Adipose tissue (tissue), 3 donors: ENCODE measurements around the gene IL4R. TPM values are rescaled to one million over a fixed set of nuclear protein-coding genes. Genes with fewer than 3 reads are reported as not detected.

ENCODE experiments used
- H3K27ac ChIP-seq: one replicate; pipeline ENCODE4 v1.5.1; 2013; ENCODE audit warnings: low read depth, low read length
- WGBS, 3 donors: extraction: QIAGEN DNeasy Blood & Tissue Kit; methylation state at CpG; one replicate each; pipeline ENCODE4 v1.1.7; 2013; 5-methylcytosine and 5-hydroxymethylcytosine counted together
- polyA plus RNA-seq, 3 donors: library from polyadenylated mRNA; stranded (reverse); fragments of 200-250 nt; gene quantifications; one replicate each; pipeline ENCODE4 v1.2.3, GENCODE V29; 2013
- donor health status: healthy with polysubstance abuse.
- donor health status: Bipolar disorder and iron deficiency.
- donor health status: healthy.

IL4R gene
- polyA plus RNA-seq, 3 donors = 13.5 to 49.3 (median 29.7) TPM

DNA sequence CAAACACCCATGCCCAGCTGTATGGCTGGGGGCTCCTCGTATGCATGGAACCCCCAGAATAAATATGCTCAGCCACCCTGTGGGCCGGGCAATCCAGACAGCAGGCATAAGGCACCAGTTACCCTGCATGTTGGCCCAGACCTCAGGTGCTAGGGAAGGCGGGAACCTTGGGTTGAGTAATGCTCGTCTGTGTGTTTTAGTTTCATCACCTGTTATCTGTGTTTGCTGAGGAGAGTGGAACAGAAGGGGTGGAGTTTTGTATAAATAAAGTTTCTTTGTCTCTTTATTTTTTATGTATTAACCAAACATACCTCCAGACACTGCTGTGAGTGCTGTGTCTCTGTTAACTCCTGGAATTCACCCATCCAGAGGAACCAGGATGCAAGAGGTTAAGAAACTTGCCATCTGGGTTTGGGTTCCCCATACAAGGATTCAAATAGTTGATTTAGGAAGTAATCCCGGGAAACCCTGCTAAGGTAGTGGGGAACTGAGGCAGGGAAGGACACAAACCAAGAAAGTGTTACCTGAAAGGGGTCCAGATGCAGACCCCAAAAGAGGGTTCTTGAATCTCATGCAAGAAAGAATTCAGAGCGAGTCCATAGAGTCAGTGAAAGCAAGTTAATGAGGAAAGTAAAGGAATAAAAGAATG is 50.8 kb downstream of the IL4R start:
- H3K27ac ChIP-seq = no peak overlapping the region
- WGBS, 3 donors = 35 to 70% (median 65%) methylated on average over 6 of the region's 6 CpGs

- 67 to 84% (median 83%) methylated on average over 7 of the region's 7 CpGs for WGBS, 3 donors
- H3K27ac ChIP-seq = no peak overlapping the region
Measured at GRCh38 chr16:27365142-27366089, 51.6 kb downstream of the IL4R start.

DNA sequence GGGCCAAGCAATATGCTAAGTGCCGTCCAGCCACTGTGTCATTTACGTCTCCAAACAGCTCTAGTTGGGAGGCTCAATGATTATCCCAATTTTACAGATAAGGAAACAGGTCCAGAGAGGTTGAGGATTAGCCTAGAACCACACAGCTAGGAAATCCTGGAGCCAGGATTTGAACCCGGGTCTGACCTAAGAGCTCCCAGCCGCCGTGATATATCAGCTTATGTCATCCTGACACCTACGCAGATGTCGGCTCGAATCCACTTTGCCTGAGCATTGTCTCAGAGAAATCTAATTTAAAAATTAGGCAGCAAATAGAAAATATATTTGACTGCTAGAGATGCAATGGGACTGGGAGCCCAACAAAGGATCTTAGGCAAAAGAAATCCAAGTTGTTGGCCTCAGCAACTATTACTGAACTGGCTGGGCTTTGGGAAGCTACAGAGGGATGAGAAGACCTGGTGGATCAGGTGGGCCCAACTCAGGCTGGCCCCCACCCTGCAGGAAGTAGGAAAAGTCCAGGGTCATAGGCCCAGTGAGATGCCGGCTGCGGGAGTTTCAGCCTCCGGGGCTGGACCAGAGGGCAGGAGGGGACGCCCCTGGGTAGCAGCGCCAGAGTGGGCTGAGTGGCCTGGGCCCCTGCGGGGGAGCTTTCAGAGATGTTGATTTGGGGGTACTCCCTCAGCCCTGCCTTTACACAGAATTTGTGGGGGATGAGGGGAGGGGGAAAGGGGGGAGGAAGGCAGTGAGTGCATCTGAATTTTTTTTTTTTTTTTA is 53.1 kb downstream of the IL4R start:
- H3K27ac ChIP-seq = no peak overlapping the region
- WGBS, 3 donors = 53 to 72% (median 55%) methylated on average over 14 of the region's 14 CpGs

- 13 to 16% (median 13%) methylated on average over 27 of the region's 27 CpGs for WGBS, 3 donors
- H3K27ac ChIP-seq = no peak overlapping the region
Measured at GRCh38 chr16:27367461-27368357, 53.9 kb downstream of the IL4R start.

GRCh38 chr16:27368358-27368722 is 54.6 kb downstream of the IL4R start:
- no peak overlapping the region for H3K27ac ChIP-seq
- WGBS, 3 donors = 44 to 59% (median 57%) methylated on average over 9 of the region's 9 CpGs

- 77 to 88% (median 78%) methylated on average over 3 of the region's 3 CpGs for WGBS, 3 donors
- no peak overlapping the region for H3K27ac ChIP-seq
Measured at GRCh38 chr16:27369806-27370205, 56.0 kb downstream of the IL4R start.

DNA sequence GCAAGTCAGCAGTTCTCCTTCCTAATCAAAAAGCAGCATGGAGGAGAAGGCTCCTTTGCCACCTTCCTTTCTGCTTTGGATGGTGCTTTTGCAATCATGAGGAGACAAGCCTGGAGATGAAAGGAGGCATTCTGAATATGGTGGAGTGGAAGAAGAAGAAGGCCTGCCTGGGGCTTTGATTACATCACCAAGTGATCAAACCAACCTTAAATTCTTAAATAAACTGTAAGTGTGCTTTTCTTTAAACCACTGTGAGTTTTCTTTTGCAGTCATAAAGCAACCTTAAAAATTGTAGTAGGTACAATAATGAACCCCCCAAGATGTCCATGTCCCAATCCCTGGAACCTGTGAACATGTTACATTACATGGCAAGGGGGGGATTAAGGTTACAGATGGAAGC is 56.5 kb downstream of the IL4R start:
- H3K27ac ChIP-seq = no peak overlapping the region

DNA sequence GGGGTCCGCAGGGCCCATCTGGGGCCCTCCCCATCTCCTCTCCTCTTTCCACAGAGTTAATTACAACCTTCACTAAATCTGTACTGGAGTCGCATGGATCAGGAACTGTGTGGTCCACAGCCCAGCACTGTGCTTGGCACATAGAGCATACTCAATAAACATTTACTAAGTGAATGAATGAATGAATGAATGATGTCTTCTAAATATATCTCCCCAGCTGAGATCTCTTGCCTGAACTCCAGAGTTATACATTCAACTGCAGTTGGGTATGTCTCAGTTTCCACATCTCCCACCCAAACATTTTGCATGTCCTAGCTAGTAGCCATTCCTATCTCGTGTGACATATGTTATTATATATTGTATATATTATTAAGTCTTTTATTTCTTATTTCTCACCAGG is 59.5 kb downstream of the IL4R start:
- 94 to 96% (median 95%) methylated on average over 3 of the region's 3 CpGs for WGBS, 3 donors
- H3K27ac ChIP-seq = no peak overlapping the region

- H3K27ac ChIP-seq = no peak overlapping the region
- WGBS, 3 donors = 57 to 86% (median 59%) methylated on average over 8 of the region's 8 CpGs
Measured at GRCh38 chr16:27374221-27374803, 60.5 kb downstream of the IL4R start.

- no peak overlapping the region for H3K27ac ChIP-seq
- 17 to 23% (median 22%) methylated on average over 9 of the region's 9 CpGs for WGBS, 3 donors
Measured at GRCh38 chr16:27374804-27375425, 61.1 kb downstream of the IL4R start.

DNA sequence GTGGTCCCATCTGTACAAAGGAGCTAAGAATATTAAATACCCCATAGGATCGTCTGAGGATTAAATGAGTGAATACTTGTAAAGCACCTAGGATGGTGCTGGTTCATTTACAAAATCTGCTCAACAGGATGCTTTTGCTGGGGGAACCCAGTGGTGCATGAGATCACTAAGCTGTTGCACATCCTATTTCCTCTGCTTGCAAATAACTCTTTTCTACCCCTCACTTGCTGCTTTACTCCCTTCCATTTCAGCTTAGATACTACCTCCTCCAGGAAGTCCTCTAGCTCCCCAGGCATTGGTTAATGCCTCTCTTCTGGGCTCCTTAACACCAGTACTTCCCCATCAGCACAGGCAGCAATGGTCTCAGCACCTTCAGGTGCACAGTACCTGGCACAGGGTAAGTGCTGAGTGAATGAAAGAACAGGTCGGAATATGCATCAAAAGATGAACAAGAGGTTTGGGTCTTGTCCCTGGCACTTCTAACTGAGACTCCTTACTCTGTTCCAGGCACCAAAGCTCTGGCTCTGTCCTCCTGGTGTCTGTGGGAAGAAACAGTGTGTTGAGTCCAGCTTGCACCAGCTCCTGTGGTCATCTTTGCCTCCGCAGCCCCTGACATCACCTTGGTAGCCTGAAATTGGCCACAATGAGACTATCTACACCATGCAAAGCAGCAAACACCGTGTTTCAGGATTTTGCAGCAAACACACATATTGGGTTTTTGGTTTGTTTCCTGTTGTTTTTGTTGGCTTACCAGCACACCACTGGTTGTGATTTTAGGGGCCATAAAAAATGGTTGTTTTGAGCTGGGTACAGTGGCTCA is 64.1 kb downstream of the IL4R start:
- H3K27ac ChIP-seq = no peak overlapping the region
- 59 to 69% (median 65%) methylated on average over 4 of the region's 4 CpGs for WGBS, 3 donors

GRCh38 chr16:27378871-27379481 is 65.2 kb downstream of the IL4R start:
- H3K27ac ChIP-seq = no peak overlapping the region
- 54 to 60% (median 58%) methylated on average over 11 of the region's 11 CpGs for WGBS, 3 donors

- 81 to 95% (median 92%) methylated on average over 9 of the region's 9 CpGs for WGBS, 3 donors
- H3K27ac ChIP-seq = no peak overlapping the region
Measured at GRCh38 chr16:27379919-27380318, 66.1 kb downstream of the IL4R start.

DNA sequence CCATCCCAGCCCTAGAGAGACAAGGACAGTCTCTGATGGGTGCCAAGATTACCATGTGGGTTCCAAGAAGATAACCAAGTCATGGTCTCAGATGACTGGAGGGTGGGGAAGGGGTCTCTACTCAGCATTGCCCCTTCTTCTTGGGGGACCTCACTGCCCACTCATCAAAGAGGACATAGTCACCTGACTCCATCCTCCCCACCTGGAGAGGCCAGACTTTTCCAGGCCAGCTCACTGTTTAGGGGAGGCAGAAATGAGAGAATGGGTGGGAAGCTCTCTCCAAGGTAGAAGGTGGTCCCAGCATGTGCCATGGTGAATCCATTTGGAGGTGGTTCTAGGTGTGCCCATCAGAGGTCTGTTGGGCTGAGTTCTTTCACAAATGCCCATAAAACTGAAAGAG is 67.5 kb downstream of the IL4R start:
- no peak overlapping the region for H3K27ac ChIP-seq

- 72 to 84% (median 80%) methylated on average over 10 of the region's 10 CpGs for WGBS, 3 donors
- no peak overlapping the region for H3K27ac ChIP-seq
Measured at GRCh38 chr16:27381974-27382855, 68.4 kb downstream of the IL4R start.
